ENCODE measurements around the gene KCNK4.

Gene KCNK4

DNA sequence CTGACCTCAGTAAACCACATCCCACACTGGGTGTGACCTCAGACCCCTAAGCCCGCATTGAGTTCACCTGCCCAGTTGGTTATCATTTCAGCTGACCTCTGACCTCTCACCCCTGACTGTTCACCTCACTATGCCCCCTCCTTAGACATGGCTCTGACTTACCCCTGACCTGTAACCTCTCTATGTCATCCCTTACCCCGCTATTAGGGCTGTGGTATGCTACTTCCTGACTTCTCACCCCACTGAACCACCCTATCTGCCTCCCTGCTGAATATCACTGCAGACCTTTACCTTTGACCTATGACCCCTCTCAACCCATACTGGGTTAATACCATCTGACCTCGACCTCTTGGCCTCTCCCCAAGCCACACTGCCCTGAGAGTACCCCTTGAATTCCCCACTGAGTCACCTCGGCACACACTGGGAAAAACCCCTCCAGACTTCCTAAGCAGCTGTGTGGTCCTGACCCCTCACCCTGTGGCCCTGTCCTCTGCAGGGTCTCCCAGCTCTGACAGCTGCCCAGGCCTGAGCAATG lies 31.5 kb upstream of the KCNK4 start:
- no peak overlapping the region for H3K4me3 ChIP-seq (ENCODE audit: low read length)
- no peak for DNase-seq (ENCODE audit: low read depth)
- TF ChIP-seq, protein P1, sequence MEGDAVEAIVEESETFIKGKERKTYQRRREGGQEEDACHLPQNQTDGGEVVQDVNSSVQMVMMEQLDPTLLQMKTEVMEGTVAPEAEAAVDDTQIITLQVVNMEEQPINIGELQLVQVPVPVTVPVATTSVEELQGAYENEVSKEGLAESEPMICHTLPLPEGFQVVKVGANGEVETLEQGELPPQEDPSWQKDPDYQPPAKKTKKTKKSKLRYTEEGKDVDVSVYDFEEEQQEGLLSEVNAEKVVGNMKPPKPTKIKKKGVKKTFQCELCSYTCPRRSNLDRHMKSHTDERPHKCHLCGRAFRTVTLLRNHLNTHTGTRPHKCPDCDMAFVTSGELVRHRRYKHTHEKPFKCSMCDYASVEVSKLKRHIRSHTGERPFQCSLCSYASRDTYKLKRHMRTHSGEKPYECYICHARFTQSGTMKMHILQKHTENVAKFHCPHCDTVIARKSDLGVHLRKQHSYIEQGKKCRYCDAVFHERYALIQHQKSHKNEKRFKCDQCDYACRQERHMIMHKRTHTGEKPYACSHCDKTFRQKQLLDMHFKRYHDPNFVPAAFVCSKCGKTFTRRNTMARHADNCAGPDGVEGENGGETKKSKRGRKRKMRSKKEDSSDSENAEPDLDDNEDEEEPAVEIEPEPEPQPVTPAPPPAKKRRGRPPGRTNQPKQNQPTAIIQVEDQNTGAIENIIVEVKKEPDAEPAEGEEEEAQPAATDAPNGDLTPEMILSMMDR (conservative IDR thresholded peaks at IDR 0.05; ENCODE audit: low read length) = no peak

DNA sequence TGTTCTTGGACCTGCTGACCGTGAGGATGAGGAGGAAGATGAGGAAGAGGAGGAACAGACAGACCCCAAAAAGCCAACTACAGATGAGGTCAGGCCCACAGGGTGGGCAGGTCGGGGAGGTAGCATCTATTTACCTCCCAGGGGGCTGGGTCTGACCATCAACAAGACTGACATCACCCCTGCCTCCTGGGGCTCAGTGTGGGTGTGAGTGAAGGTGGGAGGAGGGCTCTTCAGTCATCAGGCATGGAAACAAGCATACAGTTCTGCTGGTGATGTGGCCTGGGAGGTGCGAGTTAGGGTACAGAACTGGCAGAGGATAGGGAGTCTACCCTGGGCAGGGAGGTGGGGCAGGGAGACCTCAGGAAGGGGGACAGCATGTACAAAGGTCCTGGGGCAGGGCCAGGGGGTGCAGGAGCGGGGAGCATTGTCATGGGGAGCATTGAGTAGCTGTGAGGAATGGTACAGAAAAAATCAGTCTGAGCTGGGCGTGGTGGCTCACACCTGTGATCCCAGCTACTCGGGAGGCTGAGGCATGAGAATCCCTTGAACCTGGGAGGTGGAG lies 30.9 kb upstream of the KCNK4 start:
- H3K4me3 ChIP-seq (ENCODE audit: low read length) = no peak overlapping the region
- DNase-seq (ENCODE audit: low read depth) = no peak
- TF ChIP-seq, protein P1 (conservative IDR thresholded peaks at IDR 0.05; ENCODE audit: low read length) = no peak

DNA sequence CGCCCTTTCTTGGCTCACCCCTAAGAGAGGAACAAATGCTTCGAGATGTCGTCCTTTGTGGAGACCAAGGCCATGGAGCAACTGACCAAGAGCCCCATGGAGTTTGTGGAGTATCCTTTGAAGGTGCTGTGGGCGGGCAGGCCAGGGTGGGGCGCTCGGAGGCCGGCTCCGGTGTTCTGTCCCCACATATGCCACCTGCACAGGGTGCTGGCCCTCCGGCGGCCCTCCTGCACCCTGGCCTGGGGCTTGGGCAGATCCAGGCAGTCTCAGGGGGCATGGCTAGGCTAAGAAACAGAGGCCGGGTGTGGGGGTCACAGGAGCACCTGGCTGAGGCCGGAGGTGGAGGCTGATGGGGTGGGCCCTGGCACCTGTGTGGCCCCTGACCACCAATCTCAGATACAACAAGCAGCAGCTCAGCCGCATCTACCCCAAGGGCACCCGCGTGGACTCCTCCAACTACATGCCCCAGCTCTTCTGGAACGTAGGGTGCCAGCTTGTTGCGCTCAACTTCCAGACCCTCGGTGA lies 29.5 kb upstream of the KCNK4 start:
- TF ChIP-seq, protein P1 (conservative IDR thresholded peaks at IDR 0.05; ENCODE audit: low read length) = no peak
- DNase-seq (ENCODE audit: low read depth) = no peak
- no peak overlapping the region for H3K4me3 ChIP-seq (ENCODE audit: low read length)

- H3K4me3 ChIP-seq (ENCODE audit: low read length) = no peak overlapping the region
- DNase-seq (ENCODE audit: low read depth) = no peak
- TF ChIP-seq, protein P1 (conservative IDR thresholded peaks at IDR 0.05; ENCODE audit: low read length) = no peak
Observed at GRCh38 chr11:64262271-64263002, 28.7 kb upstream of the KCNK4 start.

DNA sequence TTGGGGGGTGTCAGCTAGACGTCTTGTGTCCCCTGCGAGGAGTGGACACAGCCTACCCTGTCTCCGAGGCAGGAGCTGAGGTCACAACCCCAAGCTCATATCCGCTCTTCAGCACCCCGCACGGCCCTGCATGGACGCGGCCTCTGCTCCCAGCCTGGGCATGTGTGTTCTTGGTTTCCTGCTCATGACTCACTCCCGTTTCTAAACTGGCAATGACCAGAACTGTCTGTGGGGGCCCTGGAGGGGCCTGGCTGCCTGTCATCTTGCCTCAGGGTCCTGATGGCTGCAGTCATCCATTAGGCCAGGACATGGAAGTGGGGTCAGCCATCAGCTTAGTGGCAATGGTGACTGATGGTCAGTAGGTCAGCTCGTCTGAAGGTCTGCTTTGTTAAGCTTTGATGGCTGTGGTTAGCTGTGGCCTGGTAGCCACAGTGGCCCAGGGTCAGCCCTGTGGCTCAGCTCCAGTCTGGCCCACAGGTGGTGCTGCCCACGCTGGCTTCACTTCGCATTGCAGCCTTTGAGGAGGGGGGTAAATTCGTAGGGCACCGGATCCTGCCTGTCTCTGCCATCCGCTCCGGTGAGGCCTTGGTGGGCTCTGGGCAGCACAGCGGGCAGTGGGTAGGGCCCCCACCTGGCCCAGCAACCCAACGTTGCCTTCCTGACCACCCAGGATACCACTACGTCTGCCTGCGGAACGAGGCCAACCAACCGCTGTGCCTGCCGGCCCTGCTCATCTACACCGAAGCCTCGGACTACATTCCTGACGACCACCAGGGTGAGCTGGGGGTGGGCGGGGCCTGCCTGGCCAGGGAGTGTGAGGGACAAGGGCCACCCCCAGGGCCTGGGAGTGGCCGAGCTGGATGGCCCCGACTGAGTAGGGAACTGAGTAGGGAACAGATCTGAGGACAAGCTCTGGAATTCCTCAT lies 27.8 kb upstream of the KCNK4 start:
- H3K4me3 ChIP-seq (ENCODE audit: low read length) = no peak overlapping the region
- TF ChIP-seq, protein P1 (conservative IDR thresholded peaks at IDR 0.05; ENCODE audit: low read length) = no peak
- DNase-seq (ENCODE audit: low read depth) = peak; percentile 16

GRCh38 chr11:64263947-64264317 lies 27.2 kb upstream of the KCNK4 start:
- DNase-seq (ENCODE audit: low read depth) = no peak
- no peak overlapping the region for H3K4me3 ChIP-seq (ENCODE audit: low read length)
- TF ChIP-seq, protein P1 (conservative IDR thresholded peaks at IDR 0.05; ENCODE audit: low read length) = no peak
